ENCODE measurements around the gene CACNB2.

- TF ChIP-seq CTCF (IDR thresholded peaks at IDR 0.05; ENCODE audit: low read depth, low read length, missing input control), result no peak
- TF ChIP-seq YY1 (IDR thresholded peaks at IDR 0.05), result no peak
- TF ChIP-seq RAD21 (IDR thresholded peaks at IDR 0.05), result no peak
- no peak for TF ChIP-seq TAF1 (conservative IDR thresholded peaks at IDR 0.05)
- TF ChIP-seq FOXA1 (IDR thresholded peaks at IDR 0.05), result no peak
- no peak for TF ChIP-seq HNF4A (conservative IDR thresholded peaks at IDR 0.05)
- no peak for TF ChIP-seq JUND (IDR thresholded peaks at IDR 0.05)
- no peak for TF ChIP-seq MAX (IDR thresholded peaks at IDR 0.05)
- TF ChIP-seq GABPA (IDR thresholded peaks at IDR 0.05 in 1 of 2, conservative IDR thresholded peaks at IDR 0.05 in 1 of 2), result no peak
- no peak for TF ChIP-seq HNF4G (IDR thresholded peaks at IDR 0.05)
- TF ChIP-seq SP1 (IDR thresholded peaks at IDR 0.05), result no peak
- no peak for TF ChIP-seq ATF3 (IDR thresholded peaks at IDR 0.05)
Measured at GRCh38 chr10:18498998-18499397, 358.8 kb downstream of the CACNB2 start.

Data from liver (tissue), 3 donors.